GM19099 (cell line): ENCODE measurements around the gene SSX4.
"Not testable (repeated sequence)": the region's sequence is repeated elsewhere in the genome, so short reads cannot be mapped to it uniquely, and the experiment has no call there.

Source experiments
- POLR2A ChIP-seq: IDR thresholded peaks from 3 replicates; pipeline ENCODE4 v1.6.1; 2011; ENCODE audit warnings: low read depth; ENCODE audit not compliant: insufficient read length; ENCODE audit errors: extremely low read depth

Gene SSX4

DNA sequence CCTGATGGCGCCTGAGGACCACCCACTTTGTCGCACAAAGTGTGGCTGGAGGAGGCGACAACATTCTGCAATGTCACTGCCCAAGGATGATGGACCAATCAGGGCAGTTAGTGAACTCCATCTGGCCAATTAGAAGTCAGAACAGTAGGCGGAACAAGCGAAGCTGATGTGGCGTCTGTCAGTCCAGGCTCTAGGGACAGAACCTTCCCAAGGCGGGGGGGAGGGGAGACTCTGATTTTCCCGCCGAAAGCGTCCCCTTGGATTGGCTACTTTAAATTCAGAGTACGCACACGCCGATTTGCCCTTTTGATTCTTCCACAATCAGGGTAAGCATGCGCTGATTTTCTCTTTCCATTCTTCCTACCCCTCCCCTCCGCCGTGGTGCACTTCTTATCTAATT, at the start of gene SSX4:
TSS of gene SSX4 (plus strand) at position 301 of the 400 bp plus-strand sequence. CDS start 515 bp downstream, outside the sequence.
- not testable (repeated sequence) for TF ChIP-seq POLR2A

DNA sequence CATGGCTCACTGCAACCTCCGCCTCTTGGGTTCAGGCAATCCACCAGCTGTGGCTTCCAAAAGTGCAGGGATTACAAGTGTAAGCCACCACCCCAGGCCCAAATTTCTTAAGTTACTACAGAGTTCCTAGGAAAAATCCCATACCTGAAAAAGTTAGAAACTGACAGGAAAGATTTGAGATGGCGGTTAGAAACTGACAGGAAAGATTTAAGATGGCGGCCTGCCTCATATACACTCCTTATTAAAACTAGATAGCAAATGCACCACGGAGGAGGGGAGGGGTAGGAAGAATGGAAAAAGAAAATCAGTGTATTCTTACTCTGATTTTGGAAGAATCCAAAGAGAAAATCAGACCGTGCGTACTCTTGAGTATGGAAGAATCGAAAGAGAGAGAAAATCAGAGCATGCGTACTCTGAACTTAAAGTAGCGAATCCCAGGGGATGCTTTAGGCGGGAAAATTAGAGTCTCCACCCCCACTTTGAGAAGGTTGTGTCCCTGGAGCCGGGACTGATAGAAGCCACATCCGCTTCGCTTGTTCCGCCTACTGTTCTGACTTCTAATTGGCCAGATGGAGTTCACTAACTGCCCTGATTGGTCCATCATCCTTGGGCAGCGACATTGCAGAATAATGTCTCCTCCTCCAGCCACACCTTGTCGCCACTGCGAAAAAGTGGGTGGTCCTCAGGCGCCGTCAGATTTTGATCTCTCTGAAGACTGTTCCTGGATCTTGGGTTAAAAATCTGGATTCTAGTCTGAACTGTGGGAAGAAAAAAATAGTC, 26.8 kb upstream of the SSX4 start, which contains the start of gene SSX3:
TSS of gene SSX3 (minus strand) at position 389 of the 780 bp plus-strand sequence. CDS start 1,454 bp downstream, outside the sequence.
- not testable (repeated sequence) for TF ChIP-seq POLR2A

DNA sequence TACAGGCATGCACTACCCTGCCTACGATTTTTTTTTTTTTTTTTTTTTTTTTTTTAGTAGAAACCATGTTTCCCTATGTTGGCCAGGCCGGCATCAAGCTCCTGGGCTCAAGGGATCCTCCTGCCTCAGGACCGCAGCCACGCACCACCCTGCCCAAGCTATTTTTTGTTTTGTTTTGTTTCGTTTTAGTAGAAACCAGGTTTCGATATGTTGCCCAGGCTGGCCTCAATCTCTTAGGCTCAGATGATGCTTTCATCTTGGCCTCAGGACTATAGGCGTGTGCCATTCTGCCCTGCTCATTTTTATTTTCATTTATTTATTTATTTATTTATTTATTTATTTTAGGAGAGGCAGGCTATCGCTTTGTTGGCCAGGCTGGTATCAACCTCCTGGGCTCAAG, 25.7 kb upstream of the SSX4 start:
- TF ChIP-seq POLR2A: no peak

DNA sequence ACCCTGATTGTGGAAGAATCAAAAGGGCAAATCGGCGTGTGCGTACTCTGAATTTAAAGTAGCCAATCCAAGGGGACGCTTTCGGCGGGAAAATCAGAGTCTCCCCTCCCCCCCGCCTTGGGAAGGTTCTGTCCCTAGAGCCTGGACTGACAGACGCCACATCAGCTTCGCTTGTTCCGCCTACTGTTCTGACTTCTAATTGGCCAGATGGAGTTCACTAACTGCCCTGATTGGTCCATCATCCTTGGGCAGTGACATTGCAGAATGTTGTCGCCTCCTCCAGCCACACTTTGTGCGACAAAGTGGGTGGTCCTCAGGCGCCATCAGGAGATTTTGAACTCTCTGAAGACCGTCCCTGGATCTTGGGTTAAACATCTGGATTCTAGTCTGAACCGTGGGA, 28.5 kb downstream of the SSX4 start, which contains the start of gene SSX4B:
TSS of gene SSX4B (minus strand) at position 101 of the 400 bp plus-strand sequence. CDS start 588 bp downstream, outside the sequence.
- not testable (repeated sequence) for TF ChIP-seq POLR2A
